HG03520 (cell line): ENCODE measurements around the gene COL4A1.

Experiments
- ATAC-seq: cut with Tn5 transposase; IDR thresholded peaks from one replicate; pipeline ENCODE4 v1.9.1; 2021; ENCODE audit warnings: mild to moderate bottlenecking, moderate library complexity; ENCODE audit not compliant: unreplicated experiment

The COL4A1 gene

DNA sequence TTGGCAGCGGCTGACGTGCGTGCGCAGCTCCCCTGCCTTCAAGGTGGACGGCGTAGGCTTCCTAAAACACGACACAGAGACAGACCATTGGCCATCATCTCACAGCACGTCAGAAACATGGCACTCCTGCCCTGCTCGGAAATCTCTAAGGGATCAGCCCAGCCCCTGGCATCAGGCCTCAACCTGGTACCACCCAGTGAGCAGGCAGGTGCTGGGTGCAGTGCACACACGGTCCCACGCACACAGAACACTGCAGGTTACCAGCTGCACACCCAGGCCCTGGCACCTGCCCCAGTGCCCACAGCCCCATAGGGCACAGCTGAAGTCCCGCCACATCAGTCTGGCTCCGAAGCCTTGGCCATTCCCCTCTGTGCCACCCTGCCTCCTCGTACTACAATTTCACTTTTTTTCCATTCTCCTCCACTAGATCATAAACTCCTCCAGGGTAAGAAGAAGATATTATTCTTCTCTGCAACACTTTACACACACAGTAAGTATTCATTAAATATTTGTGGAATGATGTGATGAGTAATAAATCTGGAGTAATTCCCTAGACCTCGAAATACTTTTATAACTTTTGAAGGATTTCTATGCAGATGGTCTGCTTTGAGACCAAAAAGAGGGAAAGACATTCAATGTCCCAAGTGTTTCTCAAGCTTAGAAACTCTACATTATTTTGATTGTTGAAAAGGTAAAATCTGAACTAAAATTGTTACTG, 156.4 kb downstream of the COL4A1 start:
- ATAC-seq: no peak

GRCh38 chr13:110149036-110149435, 157.9 kb downstream of the COL4A1 start:
- ATAC-seq: no peak

GRCh38 chr13:110140099-110140498, 166.9 kb downstream of the COL4A1 start:
- no peak for ATAC-seq

- no peak for ATAC-seq
These were observed 168.3 kb downstream of the COL4A1 start for GRCh38 chr13:110138700-110139036.

DNA sequence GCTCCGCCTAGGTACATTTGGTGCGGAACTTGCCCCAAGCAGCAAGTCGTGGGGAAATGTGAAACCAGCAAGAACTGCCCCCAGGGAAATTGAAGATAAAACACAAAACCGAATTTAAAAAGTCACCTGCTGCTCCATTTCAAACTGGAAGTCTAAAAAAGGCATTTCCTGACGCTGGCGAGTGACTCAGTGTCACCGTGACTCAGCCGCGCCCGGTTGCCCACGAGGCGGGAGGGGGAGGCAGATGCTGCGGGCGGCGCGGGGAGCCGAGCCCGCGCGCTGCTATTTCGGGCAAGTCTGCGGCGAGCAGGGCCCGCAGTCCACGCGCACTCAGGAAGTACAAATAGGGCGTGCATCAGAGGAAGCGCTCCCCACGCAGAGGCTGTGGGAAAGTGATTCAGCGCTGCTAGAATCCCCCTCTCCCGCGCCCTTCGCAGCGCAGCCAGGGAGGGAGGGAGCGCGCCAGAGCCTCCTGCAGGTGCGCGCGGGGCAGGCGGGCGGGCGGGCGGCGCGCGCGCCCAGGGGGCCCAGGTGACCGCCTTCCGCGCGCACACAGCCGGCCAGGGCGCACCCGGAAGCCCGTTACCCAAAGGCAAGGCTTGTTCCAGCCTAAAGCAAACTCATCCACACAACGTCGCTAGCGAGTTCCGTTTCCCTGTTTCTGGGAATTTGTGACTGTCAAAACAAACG, 168.8 kb downstream of the COL4A1 start:
- ATAC-seq: peak; percentile 56

GRCh38 chr13:110137680-110138009, 169.3 kb downstream of the COL4A1 start:
- ATAC-seq: peak; percentile 72

GRCh38 chr13:110136660-110137585, 170.0 kb downstream of the COL4A1 start:
- no peak for ATAC-seq

GRCh38 chr13:110135977-110136597, 170.9 kb downstream of the COL4A1 start:
- ATAC-seq: no peak

DNA sequence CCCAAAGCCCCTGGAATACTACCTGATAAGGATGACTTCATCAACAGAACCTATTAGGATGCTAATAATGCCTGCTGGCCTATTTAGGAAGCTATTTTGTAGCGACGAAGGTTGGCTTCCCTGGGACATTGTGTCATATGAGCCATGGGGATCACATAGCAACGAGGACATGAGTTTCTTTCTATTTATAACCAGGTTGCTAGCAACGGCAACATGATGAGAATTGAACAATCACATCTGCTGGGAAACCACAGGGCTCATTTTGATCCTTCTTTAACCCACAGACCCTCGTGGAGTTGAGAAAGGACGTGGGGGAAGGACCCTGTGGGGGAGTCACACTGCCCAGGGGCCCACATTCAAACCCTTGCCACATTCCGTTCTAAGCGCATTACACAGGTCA, 172.2 kb downstream of the COL4A1 start:
- no peak for ATAC-seq

DNA sequence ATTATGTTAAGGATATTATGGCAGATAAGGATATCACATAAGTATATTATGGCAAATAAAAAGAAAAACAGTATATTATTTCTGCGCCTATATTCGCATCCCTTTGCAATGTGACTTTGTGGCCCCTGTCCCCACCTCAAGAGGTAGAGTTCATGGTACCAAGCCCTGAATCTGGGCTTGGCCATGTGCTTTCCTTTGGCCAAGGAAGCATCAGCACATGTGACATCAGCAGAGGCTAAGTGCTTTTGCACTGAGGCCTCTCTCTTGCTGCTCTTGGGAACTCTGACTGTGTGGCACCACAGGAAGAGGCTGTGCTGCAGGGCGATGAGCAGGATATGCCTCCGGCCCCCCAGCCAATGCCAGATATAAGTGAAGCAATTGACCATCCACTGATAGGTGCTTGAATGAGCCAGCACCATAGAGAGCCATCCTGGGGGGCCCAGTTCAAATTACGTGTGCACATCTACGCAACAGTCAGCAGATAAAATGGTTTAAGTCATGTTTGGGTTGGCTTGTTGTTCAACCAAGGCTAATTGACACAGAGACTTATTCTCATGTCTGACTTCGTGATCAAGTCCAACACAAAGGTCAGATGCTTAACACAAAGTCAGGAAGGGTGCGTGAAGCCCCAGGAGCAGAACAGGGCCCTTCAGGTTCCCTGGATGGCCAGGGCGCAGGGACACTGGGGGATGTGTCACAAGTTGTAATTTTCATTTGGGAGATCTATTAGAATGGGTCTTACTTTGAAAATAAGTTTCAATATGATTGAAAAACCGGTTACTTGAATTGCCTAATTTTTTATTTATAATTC, 173.3 kb downstream of the COL4A1 start:
- ATAC-seq: no peak

DNA sequence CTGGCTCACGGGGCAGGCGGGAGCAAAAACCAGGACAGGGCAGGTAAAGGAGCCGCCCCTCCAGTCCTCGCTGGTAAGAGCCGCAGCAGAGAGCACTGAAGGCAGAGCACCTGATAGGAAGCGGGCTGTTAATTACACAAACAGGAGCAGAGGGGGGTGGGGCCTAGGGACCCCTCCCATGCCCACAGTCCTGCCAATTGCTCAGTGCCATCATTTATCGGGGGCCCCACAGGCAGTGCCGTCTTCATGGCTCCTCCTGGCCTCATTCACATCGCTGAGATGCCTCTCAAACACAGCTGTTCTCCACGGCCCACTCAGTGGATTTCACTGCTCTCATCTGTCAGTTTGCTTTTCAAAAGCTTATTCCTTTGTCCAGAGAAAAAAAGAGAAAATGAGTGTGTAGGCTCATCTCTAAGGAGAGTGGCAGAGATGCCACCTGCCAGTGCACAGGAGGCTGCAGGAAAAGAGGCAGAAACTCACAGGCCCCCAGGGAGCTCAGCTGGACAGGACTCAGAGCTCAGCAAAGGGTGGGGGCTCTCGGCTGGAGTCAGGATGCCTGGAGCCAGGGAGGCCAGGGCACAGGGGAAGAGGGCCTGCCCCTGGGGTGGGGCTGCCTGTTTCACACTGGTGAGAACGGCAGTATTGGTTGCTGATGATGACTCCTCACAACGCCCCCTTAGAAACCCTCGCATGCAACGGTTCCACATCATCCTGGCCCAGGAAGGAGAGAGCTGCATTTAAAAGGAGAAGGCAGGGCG, 174.6 kb downstream of the COL4A1 start:
- no peak for ATAC-seq

- no peak for ATAC-seq
These were observed 175.5 kb downstream of the COL4A1 start for GRCh38 chr13:110131424-110131823.

DNA sequence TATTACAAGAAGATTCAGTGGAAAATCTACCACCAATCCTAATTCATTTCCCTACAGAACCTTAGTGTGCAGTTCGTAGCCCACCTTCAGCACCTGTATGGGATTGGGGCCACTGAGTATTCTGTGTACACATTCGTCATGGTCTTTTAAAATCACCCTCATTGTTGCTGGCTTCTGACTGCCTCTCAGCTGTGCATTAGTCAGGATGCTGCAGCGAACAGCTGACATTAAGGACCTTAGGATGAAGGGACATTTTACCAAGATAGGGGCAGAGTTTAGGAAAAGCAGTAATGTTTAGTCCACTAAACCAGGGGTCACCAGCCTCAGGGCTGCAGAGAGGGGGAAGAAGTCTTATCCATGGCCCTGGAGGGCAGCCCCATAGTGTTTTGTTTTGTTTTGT, 176.5 kb downstream of the COL4A1 start:
- ATAC-seq: no peak

- no peak for ATAC-seq
These were observed 177.3 kb downstream of the COL4A1 start for GRCh38 chr13:110129539-110130186.

- ATAC-seq: no peak
These were observed 177.9 kb downstream of the COL4A1 start for GRCh38 chr13:110129076-110129475.

DNA sequence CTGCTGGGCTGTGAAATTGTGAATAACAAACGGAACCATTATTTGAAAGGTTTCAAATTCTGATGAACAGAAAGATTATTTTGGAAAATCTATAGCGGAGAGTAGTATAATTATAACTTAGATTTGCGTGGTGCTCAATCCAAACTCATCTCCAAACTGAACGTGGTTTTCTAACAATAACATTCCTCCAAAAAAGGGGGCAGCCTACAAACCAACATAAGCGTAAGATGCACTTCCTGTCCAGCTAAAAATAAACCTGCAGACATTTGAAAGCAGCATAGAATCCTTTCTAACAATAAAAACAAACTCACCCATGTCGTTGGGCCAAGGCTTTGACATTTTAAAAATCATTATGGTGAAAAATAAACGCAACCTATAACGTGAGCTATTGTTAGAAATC, 178.4 kb downstream of the COL4A1 start:
- no peak for ATAC-seq

DNA sequence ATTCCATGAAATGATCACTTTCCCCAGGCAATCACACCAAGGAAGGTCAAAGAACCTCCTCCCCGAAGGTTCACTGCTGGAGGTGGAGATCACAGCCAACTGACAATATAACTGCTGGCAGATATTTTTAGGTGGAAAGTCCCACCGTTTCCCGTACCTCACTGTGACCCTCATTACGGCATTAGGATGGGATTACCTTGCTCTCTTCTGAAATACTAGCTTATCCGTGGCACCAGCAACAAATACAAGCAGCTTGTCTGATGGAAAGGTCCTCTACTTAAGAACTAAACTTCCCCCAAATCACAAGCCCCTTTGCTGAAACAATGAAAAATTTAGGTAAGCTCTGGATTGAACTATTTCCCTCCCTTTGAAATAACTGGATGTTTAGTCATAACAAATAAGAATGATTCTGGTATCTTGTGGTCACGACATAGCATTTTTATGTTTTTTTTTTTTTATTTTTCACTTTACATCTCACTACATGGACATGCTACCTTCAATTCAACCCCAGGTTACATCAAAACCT, 178.9 kb downstream of the COL4A1 start:
- ATAC-seq: no peak

GRCh38 chr13:110126391-110126961, 180.5 kb downstream of the COL4A1 start:
- ATAC-seq: no peak
